ENCODE measurements around the gene CREBBP. TPM values are rescaled to one million over a fixed set of nuclear protein-coding genes. Genes with fewer than 3 reads are reported as not detected.
A peak's percentile ranks its signal among the peaks of the same experiment; 100 is the strongest.

The CREBBP gene
- polyA plus RNA-seq, 1 experiment: 6.6 TPM

DNA sequence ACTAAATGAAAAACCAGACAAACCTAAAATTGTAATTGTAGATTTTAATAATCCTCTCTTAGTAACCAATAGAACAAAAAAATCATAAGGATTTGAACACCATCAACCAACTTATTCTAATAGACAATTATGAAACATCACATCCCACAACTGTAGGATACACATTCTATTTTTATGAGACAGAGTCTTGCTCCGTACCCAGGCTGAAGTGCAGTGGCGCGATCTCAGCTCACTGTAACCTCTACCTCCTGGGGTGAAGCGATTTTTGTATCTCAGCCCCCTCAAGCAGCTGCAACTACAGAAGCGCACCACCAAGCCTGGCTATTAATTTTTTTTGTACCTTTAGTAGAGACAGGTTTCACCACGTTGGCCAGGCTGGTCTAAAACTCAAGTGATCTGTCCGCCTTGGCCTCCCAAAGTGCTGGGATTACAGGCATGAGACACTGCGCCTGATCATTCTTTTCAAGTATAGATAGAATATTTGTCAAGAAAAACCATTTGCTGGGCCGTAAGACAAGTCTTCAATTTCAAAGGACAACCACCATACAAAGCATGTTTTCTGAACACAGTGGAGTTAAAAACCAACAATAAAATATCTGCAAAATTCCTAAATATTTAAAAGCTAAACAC lies 49.8 kb downstream of the CREBBP start:
- ChIA-PET POLR2A (no interaction called here), CTCF (no interaction called here)
- TF ChIP-seq, protein P1, sequence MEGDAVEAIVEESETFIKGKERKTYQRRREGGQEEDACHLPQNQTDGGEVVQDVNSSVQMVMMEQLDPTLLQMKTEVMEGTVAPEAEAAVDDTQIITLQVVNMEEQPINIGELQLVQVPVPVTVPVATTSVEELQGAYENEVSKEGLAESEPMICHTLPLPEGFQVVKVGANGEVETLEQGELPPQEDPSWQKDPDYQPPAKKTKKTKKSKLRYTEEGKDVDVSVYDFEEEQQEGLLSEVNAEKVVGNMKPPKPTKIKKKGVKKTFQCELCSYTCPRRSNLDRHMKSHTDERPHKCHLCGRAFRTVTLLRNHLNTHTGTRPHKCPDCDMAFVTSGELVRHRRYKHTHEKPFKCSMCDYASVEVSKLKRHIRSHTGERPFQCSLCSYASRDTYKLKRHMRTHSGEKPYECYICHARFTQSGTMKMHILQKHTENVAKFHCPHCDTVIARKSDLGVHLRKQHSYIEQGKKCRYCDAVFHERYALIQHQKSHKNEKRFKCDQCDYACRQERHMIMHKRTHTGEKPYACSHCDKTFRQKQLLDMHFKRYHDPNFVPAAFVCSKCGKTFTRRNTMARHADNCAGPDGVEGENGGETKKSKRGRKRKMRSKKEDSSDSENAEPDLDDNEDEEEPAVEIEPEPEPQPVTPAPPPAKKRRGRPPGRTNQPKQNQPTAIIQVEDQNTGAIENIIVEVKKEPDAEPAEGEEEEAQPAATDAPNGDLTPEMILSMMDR (IDR thresholded peaks at IDR 0.05; ENCODE audit: insufficient read depth, low read depth, low read length): no peak
- no peak for DNase-seq (ENCODE audit: low read depth)
- Histone ChIP-seq H3K36me3 (ENCODE audit: control insufficient read depth, insufficient read depth, low read length) (no peaks in the 10 kb centered on the region), H3K27me3 (ENCODE audit: control insufficient read depth, insufficient read depth, low read length) (no peaks in the 10 kb centered on the region), H3K4me3 (ENCODE audit: low read depth, low read length) (no peak overlapping the region)

DNA sequence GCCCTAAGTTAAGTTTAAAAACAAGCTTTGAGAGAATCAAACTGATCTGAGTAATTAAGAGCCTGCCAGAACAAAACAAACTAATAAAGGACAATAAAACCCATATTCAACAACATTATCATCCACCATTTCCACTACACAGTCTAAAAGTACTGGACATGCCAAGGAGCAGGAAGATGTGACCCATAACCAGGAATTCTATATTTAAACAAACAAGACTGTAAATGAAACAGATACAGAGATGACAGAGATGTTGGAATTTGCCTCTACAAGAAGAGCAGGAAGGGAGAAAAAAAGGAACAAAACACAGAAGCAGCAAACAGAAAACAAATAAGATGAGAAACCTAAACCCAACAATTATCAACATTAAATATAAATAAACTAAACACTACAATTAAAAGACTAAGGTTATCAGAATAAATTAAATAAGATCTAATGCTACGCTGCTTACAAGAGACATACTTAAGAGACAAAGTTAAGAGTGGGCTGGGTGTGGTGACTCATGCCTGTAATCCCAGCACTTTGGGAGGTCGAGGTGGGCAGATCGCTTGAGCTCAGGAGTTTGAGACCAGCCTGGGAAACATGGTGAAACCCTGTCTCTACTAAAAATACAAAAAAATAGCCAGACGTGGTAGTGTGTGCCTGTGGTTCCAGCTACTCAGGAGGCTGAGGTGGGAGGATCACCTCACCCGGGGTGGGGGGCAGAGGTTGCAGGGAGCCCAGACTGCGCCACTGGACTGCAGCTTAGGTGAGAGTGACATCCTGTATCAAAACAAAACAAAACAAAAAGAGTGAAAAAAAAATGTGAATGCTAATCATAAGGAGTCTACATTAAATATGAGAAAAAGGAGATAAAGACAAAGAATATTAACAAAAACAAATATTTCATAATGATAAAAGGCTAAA lies 50.6 kb downstream of the CREBBP start:
- no peak for DNase-seq (ENCODE audit: low read depth)
- ChIA-PET POLR2A (no interaction called here), CTCF (no interaction called here)
- Histone ChIP-seq H3K36me3 (ENCODE audit: control insufficient read depth, insufficient read depth, low read length) (no peaks in the 10 kb centered on the region), H3K27me3 (ENCODE audit: control insufficient read depth, insufficient read depth, low read length) (no peaks in the 10 kb centered on the region), H3K4me3 (ENCODE audit: low read depth, low read length) (no peak overlapping the region)
- TF ChIP-seq, protein P1 (IDR thresholded peaks at IDR 0.05; ENCODE audit: insufficient read depth, low read depth, low read length): no peak

DNA sequence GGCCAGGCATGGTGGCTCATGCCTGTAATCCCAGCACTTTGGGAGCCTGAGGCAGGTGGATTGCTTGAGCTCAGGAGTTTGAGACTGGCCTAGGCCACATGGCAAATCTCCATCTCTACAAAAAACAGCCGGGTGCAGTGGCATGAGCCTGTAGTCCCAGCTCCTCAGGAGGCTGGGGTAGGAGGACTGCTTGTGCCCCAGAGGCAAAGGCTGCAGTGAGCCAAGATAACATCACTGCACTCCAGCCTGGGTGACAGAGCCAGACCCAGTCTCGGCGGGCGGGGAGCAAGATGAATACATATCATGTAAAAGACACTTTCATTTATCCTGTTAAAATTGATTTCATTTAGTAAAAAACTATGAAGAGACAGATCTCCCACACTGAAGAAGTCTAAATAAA lies 54.6 kb downstream of the CREBBP start:
- Histone ChIP-seq H3K27me3 (ENCODE audit: control insufficient read depth, insufficient read depth, low read length) (no peaks in the 10 kb centered on the region), H3K36me3 (ENCODE audit: control insufficient read depth, insufficient read depth, low read length) (no peaks in the 10 kb centered on the region), H3K4me3 (ENCODE audit: low read depth, low read length) (no peak overlapping the region)
- TF ChIP-seq, protein P1 (IDR thresholded peaks at IDR 0.05; ENCODE audit: insufficient read depth, low read depth, low read length): no peak
- no peak for DNase-seq (ENCODE audit: low read depth)
- CTCF ChIA-PET: no interaction called here
- POLR2A ChIA-PET: no interaction called here

DNA sequence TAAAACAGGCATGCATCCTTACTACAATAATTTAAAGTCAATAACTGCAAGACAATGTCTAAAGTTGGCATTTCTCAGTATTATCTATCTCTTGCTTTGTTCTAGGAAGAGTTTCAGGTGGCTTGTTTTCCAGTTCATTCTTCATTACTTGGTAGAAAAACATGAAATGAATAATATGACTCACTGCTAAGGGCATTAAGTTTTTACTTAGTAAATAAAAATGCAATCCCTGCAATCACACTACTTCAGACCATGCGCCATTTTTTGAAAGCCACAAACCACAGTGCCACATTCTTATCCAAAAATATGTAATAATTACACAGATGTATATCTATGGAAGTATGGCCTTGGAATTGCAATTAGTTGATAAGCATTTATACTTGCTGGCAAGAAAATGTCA lies 55.4 kb downstream of the CREBBP start:
- H3K4me3 ChIP-seq (ENCODE audit: low read depth, low read length): no peak overlapping the region
- no peaks in the 10 kb centered on the region for H3K36me3 ChIP-seq (ENCODE audit: control insufficient read depth, insufficient read depth, low read length)
- ChIA-PET CTCF (no interaction called here), POLR2A (no interaction called here)
- H3K27me3 ChIP-seq (ENCODE audit: control insufficient read depth, insufficient read depth, low read length): no peaks in the 10 kb centered on the region
- TF ChIP-seq, protein P1 (IDR thresholded peaks at IDR 0.05; ENCODE audit: insufficient read depth, low read depth, low read length): no peak
- peak; percentile 32 for DNase-seq (ENCODE audit: low read depth)

DNA sequence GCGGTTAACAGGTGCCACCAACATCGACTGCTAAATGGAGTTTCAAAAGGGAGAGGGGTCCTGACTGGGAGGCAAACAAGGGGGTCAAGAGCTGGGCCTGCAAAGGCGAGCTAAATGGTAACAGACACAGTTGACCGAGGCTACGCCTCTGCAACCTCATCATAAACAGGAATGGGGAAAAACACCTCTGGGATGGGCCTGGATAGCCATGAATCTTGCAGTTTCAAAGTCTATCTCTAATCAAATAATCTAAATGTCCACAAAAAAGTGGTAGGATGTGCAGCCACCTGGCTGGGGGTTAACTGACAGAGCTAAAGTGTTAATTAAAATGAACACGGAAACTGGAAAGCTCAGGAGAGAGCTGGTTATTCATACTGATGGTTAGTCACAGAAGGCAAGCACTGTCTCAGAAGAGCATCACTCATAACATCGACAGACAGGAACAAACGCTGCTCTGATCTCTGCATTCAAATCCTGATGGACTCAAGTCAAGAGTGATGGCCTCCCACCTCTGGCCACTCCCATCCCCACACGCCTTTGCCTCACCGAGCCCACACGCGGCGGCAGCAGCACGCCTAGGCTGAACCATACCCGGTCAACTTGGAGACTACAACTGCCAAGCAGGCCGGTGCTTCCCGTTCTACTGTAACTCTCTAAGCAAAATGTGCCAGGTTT lies 56.3 kb downstream of the CREBBP start:
- TF ChIP-seq, protein P1 (IDR thresholded peaks at IDR 0.05; ENCODE audit: insufficient read depth, low read depth, low read length): no peak
- no peak for DNase-seq (ENCODE audit: low read depth)
- Histone ChIP-seq H3K4me3 (ENCODE audit: low read depth, low read length) (no peak overlapping the region), H3K36me3 (ENCODE audit: control insufficient read depth, insufficient read depth, low read length) (no peaks in the 10 kb centered on the region), H3K27me3 (ENCODE audit: control insufficient read depth, insufficient read depth, low read length) (no peaks in the 10 kb centered on the region)
- POLR2A ChIA-PET: no interaction called here
- CTCF ChIA-PET: interaction anchor here (1.6 kb wide), 1 partner anchor 13 kb away, joined by 5 read pairs; no protein-coding TSS in a partner anchor

All from BJ (cell line).